Fibroblast of lung (primary cell): ENCODE results near the gene PCBP4.

ENCODE experiments used
- CTCF ChIP-seq, 2 donors: IDR thresholded peaks in 1 of 2; conservative IDR thresholded peaks in 1 of 2; 1 replicate in 1 of 2; 2 replicates in 1 of 2; pipeline ENCODE4 v1.5.1; 2011 to 2012; ENCODE audit warnings: low read length in 2 of 2, control low read depth in 1 of 2, inconsistent platforms in 1 of 2, low read depth in 1 of 2, mild to moderate bottlenecking in 1 of 2
- EZH2 ChIP-seq: IDR thresholded peaks from 2 replicates; pipeline ENCODE4 v1.5.1; 2012; ENCODE audit warnings: low read length, control low read depth, mild to moderate bottlenecking; ENCODE audit errors: missing control alignments

- TF ChIP-seq CTCF (conservative IDR thresholded peaks at IDR 0.05 in 1 of 2, IDR thresholded peaks at IDR 0.05 in 1 of 2; ENCODE audit: low read depth in 1 of 2, low read length in 2 of 2) = no peak
- TF ChIP-seq EZH2 = no peak
Measured at GRCh38 chr3:51980253-51980652, 13.0 kb upstream of the PCBP4 start.
